ENCODE results near the gene ILF2.
"Not testable (repeated sequence)": the region's sequence is repeated elsewhere in the genome, so short reads cannot be mapped to it uniquely, and the experiment has no call there.

ILF2 gene

DNA sequence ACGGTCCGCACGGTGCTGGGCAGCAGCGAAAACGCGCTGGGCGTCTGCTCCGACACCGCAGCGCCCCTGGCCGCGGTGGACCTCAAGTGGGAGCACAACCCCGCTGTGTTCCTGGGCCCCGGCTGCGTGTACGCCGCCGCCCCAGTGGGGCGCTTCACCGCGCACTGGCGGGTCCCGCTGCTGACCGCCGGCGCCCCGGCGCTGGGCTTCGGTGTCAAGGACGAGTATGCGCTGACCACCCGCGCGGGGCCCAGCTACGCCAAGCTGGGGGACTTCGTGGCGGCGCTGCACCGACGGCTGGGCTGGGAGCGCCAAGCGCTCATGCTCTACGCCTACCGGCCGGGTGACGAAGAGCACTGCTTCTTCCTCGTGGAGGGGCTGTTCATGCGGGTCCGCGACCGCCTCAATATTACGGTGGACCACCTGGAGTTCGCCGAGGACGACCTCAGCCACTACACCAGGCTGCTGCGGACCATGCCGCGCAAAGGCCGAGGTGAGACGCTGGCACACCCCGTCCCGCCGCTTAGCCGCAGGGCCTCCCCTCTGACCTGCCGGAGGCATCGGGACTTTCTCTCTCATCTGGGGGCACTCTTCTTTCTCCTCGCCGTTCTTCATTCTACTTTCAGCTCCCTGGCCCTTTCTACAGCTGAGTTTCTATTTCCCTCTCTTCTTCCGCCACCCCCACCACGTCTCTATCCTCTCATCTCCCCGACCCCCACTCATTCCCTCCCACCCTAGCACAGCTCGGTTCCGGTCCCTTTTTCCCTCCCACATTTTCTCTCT lies 8.7 kb upstream of the ILF2 start:
- peak; percentile 23 for DNase-seq

- DNase-seq: peak; percentile 36
Measured at GRCh38 chr1:153678519-153679336, 7.9 kb upstream of the ILF2 start, which contains the start of gene NPR1. NPR1 (plus strand) TSS chr1:153678688; CDS start chr1:153679109, 421 bp downstream.

GRCh38 chr1:153677718-153678518 lies 7.1 kb upstream of the ILF2 start:
- DNase-seq: peak; percentile 45

DNA sequence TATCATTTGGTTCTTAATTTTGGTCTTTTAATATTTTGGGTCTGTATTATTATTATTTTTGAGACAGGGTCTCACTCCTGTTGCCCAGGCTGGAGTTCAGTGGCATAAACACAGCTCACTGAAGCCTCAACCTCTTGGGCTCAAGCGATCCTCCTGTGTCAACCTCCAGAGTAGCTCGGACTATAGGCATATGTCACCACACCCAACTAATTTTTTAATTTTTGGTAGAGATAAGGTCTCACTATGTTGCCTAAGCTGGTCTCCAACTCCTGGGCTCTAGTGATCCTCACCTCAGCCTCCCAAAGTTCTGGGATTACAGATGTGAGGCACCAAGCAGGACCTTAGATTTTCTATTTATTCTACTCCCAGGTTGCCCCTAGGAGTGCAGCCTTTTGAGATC lies 2.7 kb upstream of the ILF2 start:
- no peak for DNase-seq

GRCh38 chr1:153671628-153672353 lies 998 bp upstream of the ILF2 start:
- peak; percentile 80 for DNase-seq

- DNase-seq: no peak
Measured at GRCh38 chr1:153670257-153670858, 435 bp downstream of the ILF2 start.

- DNase-seq: no peak
Measured at GRCh38 chr1:153669606-153670005, 1.2 kb downstream of the ILF2 start.

DNA sequence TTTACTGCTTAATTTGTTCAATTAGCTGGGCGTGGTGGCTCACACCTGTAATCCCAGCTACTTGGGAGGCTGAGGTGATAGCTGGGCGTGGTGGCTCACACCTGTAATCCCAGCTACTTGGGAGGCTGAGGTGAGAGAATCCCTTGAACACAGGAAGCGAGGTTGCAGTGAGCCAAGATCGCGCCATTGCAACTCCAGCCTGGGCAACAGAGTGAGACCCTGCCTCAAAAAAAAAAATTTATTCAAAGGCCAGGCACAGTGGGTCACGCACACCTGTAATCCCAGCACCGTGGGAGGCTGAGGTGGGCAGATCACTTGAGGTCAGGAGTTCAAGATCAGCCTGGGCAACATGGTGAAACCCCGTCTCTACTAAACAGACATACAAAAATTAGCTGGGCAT lies 2.1 kb downstream of the ILF2 start:
- not testable (repeated sequence) for DNase-seq

DNA sequence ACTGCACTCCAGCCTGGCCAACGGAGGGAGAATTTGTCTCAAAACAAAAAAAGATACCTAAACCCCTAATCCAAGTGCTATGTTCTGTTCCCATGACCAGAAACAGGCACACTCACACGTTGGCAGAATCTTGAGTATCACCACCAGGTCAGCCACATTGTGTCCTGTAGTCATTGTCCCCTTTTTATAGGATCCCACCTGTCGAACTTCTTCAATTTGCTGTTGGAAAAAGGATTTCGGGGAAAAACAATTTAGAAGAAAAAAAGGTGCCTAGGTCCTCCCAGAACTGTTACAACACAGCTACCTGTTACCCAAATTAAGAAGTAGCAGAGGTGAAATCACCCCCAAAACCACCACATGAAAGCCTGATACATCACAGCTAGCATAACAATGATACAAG lies 3.4 kb downstream of the ILF2 start:
- no peak for DNase-seq

DNA sequence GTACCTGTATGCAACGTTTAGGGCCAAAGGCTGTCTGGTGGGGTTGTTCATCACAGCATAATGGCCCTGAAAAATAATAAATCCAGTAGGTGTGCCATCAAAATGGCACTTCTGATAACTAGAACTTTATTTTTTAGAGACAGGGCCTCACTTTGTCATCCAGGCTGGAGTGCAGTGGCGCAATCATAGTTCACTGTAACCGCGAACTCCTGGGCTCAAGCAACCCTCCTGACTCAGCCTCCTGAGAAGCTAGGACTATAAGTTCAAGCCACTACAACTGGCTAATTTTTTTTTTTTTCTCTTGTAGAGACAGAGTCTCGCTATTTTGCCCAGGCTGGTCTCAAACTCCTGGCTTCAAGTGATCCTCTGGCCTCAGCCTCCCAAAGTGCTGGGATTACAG lies 7.6 kb downstream of the ILF2 start:
- DNase-seq: peak; percentile 47

DNA sequence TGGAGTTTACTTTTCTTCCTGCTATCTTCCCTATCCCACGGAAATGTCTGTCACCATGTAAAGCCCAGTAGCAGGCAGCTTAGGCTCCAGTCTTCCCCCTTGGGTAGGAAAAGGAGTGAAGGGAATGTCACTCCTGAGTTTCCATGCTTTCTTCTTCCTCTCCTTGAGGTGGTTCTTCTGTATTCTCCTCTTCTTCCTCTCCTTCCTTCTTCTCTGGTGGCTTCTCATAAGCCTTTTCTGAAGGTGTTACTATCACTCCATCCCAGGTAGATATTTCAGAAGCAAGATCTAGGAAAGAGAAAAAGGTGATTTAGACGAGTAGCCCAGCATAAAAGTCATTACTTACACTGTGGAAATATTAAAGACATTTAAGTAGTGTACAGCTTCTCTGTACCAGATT lies 8.5 kb downstream of the ILF2 start:
- DNase-seq: no peak

DNA sequence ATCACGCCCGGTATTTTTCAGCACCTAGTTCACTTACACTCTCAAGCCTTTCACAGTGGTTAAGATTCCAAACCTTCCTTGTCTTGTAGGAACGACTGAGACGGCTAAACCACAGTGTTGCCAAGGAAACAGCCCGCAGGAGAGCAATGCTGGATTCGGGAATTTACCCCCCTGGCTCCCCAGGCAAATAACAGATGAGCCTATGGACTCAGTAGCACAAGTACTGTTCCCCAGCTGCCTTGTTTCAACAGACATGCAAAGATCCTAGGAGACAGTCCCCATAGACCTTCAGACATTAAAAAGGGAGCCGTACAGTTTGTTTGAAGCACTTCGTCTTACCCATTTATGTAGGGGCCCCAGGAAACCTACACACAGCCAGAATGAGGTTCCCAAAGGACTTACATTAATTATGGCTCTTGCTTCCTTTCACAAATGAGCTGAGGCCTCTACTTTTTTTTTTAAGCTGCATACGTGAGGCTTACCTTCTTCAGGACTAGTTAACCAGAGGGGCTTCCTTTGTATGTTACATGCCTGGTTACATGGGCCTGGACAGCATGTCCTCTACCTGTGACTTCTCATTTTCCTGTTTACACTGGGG lies 9.6 kb downstream of the ILF2 start:
- DNase-seq: no peak

DNA sequence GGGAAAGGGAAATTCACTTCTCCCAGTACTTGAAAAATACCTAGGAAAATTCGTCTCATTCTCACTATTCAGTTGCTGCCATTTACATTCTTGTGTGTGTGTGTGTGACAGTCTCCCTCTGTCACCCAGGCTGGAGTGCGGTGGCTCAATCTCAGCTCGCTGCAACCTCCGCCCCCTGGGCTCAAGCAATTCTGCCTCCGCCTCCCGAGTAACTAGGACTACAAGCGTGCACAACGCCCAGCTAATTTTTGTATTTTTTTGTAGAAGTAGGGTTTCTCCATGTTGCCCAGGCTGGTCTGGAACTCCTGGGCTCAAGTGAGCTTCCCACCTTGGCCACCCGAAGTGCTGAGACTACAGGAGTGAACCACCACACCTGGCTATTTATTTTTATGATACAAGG lies 11.1 kb downstream of the ILF2 start:
- DNase-seq: no peak

DNA sequence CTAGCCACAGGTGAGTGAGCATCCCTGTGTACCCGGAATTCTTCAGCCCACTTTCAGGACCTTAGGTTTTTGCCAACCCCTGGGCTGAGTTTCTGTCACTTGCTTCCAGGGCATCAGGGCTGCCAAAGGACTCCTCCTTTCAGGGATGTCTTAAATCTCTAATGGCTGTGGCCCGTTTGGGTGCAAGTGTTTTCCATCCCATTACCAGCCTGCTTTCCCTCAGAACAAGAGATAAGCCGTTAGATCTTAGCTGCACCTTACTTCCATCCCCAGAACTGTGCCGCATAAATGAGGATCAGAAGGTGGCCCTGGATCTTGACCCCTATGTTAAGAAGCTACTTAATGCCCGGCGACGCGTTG lies 11.6 kb downstream of the ILF2 start:
- DNase-seq: no peak

GRCh38 chr1:153658400-153659174 lies 12.2 kb downstream of the ILF2 start, which contains the start of gene SNAPIN:
SNAPIN (plus strand) TSS chr1:153658703; CDS start chr1:153658744, 41 bp downstream.
- DNase-seq: peak; percentile 86

DNA sequence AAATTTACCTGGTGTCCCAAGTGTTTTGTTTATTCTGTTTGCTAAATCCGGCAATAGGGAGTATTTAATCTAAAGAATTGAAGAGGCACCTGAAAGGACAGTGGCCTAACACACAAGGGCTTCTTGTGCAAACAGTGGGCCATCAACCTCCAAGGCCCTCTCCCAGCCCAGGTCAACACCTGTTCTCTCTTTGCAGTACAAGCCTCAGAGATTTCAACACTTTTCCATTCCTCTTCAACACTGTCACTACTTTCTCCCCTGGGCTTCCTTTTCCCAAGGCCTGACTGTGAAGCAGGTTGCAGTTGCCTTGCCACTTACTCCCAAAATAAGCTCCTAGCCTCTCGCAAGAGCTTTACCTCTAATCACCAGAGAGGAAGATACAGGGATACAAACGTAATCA lies 15.5 kb downstream of the ILF2 start:
- no peak for DNase-seq

DNA sequence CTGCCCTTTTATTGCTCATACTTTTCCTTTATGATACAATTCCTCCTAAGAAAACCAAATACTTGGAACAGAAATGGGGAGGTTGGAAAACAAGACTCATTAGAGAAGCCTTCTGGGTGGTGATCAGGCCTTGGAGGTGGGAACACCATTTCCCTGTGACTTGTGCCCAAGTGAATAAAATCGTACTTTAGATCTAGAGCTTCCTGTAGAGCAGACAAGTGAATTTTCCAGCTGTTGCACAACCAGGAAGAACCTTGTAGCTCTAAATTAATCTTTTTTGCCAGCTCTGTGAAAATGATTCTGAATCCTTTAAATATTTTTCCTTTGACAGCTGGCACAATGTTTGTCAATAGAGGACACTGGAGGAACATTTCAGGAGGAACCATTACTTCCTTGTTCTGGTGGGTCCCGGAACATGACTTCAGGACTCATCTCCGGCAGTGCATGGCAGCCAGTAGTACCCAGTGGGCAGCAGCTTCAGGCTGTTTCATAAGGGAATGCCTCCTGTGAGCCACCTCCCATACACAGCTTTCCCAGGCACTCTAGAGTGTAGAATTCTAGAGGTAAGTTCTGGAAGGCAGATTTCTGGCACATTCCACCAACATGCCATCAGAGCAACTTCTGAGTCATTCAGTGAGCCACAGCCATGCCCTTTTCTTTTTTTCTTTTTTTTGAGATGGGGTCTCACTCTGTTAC lies 17.8 kb downstream of the ILF2 start:
- DNase-seq: peak; percentile 73

GRCh38 chr1:153651771-153652170 lies 19.0 kb downstream of the ILF2 start:
- DNase-seq: no peak

DNA sequence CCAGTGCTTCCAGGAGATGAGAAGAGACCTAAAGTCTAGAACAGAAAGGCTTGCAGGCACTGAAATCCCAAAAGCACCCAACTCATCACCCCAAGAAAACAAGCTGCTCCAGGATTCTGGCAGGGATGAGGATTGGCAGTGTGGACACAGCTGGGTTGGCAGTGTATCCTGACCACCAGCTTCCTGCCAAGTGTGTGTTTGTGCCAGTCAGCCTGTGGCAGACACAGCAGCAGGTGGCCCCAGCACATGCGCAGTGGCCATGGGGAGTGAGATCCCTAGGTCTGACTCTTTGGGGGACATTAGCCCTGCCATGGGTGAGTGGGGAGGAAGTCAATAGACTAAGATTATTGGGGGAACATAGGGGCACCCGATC lies 20.9 kb downstream of the ILF2 start:
- DNase-seq: no peak

- no peak for DNase-seq
Measured at GRCh38 chr1:153649137-153649862, 21.5 kb downstream of the ILF2 start.
